CD4-positive, alpha-beta T cell treated with Interleukin-21 for 1 hour (primary cell): ENCODE results near the gene ADM5.

Source experiments
- DNase-seq: peaks from one replicate; pipeline ENCODE4 v3.0.0-alpha.2; 2020

Gene ADM5, protein sequence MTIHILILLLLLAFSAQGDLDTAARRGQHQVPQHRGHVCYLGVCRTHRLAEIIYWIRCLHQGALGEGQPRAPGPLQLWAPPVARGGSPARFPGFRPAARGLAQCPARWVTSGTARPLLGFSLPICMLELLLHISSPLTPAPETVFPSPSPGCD

DNA sequence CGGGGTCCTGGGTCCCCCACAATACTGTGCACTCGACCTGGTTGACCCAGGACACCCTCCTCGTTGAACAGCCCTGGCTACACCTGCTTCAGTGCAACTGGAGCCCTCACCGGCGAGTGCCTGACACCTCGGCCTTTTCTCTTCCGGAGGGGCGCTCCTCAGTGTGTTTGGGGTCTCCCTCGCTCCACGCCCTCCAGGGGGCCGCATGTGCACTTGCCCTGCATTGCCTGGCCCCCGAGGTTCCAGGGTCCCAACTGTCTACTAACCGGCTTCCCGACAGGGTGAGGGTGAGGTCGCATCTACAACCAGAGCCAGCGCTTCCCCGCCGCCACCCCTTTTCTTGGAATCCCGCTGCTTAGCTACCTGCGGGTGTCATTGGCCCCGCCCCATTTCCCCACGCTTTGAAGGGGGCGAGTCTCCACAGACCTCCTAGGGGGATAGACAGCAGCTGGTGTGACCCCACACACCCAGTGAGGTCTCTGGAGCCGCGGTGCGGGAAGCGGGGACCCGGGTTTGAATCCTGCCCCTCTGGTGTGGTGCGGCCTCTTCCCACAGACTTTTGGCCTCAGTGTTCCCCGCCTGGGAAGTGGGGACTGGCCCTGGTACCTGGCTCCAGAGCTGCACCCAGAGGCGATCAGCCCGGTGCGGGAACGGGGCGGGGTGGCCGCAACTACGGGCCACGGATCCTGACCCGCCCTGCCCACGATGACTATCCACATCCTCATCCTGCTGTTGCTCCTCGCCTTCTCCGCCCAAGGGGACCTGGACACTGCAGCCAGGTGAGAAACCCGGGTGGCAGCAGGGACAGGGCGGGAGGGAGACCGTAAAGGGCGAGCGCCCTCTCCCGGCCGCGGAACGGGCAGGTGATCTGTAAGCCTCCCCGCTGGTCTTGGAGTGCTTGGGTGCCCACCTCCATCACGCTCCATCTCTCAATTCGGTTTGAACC lies at the start of gene ADM5:
ADM5 (plus strand) TSS at position 462 of the 946 bp plus-strand sequence; CDS start at position 706, 244 bp downstream.
- DNase-seq: peak; percentile 38

DNA sequence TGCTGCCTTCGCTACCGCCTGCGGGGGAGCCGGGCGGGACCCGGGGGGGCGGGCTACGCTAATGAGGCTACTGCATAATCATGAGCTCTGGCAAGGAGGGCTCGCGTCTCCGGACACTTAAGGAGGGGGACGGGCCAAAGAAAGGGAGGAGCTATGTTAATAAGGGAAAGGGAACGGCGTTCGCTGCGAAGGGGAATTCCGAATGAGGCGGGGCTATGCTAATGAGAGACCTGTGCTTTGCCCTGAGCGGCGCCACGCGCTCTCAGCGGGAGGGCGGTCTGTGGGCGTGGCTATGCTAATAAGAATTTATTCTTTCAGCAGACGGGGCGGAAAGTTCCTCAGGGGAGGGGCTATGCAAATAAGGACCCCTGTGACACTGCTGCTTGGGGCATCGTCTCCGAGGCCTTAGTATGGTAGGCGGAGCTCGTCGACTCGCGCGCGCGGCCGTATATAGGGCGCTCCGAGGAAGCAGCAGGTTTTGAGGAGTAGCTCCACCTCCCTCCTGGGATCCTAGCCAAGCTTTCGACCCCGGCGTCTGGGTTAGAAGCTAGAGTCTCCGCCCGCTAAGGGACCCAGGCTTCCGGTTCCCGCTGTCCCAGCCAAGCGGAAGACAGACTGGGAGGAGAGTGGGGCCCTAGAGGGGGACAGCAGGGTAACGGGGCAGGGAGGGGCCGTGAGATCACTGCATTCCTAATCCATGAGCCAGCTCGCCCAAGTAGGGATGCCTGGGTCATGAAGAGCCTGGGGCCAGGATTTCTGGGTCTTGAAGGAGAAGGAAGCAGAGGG lies 49.1 kb upstream of the ADM5 start, which contains the start of gene RRAS:
RRAS (minus strand) TSS at position 31 of the 786 bp plus-strand sequence. CDS start 45 bp downstream, outside the sequence.
- DNase-seq: peak; percentile 100

DNA sequence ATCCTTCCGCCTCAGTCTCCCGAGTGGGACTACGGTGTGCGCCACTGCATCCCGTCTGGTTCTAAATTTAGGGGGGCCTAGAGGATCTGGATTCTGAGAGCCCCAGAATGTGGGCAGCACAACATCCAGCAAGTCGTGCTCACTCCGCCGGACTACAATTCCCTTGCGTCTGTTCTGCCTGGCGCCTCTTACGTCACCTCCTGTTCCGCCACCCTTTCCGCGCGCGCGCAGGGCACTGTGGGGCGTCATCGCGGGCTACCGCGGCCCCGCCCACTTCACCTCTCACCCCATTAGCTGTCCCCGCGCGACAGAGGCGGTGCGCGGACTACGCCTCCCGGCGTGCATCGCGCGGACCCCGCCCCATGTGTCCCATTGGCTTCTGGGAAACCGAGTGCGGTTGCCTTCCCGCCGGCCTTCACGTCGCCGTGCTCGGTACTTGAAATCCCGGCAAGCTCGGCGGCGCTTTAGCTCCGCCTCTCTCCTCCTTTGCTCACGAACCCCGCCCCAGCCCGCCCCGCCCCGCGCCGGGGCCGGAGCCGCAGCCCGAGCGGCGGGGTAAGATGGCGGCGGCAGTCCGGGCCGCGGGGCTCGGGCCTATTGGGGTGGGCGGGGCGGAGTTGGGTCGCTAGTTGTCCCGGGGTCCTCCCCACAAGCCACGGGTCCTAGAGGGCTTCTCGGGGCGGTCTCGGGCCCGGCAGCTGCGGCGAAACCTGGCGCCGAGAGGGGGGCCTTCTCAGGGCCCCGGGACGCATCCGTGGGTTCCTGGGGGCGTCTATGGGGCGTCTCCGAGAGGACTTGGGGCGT lies 47.5 kb upstream of the ADM5 start, which contains the start of gene SCAF1:
SCAF1 (plus strand) TSS at position 522 of the 804 bp plus-strand sequence. CDS start 2,818 bp downstream, outside the sequence.
- DNase-seq: peak; percentile 99

DNA sequence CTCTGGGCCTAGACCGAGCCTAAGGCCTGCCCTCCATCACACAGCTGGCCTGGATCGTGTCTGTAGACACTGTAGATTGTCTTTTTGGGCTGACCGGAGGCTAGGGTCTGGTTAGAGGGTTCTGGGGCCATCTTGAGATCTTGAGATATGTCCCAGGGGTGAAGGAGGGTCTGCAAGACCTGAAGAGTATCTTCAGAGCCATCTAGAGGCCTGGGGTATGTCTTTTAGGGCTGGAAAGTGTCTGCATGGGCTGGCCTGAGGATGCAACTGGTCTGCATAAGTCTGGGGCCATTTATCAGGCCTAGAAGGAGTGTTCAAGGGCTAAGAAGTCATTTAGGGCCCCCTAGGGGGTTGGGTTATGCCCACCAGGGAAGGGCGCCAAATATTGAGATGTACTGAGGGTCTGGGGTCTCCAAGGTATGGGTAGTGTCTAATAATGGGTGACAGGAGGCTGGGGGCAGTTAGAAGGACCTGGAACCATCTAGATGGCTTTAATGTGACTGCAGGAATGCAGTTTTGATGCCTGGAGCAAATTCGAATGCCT lies 46.8 kb upstream of the ADM5 start:
- DNase-seq: no peak

DNA sequence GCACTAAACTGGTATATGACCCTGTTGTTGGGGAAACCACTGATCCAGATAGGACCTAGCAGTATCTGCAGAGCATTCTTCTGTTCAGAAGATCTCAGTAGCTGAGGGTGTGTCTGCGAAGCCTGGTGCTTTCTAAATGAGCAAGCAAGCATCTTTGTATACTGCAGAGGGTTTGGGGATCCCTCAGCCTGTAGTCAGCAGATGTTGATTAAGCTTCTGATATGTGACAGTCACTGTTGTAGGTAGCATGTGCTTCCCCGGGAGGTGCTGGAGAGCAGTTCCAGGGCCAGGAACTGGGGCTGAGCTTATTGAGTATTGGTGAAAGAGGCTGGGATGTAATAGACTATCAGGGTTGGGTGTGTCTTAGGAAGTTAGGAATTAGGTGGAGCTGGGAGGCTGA lies 45.9 kb upstream of the ADM5 start:
- DNase-seq: no peak

DNA sequence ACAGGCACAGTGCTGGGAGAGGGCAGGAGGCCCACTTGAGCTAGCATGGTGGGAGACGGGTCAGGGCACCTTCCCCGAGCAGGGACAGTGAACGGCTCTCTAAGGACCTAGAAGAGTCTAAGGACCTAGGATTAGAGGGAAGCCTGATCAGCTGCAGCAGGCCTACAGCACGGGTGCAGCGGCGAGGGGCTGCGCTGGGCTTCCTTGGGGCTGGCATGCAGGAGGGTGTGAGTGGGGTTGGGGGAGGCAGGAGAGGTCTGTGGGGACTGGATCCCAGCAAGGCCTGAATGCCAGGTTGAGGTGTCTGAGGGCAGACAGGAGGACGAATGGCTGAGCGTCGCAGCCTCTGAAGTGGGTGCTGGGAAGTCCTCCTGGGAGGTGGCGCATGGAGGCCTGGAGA lies 43.8 kb upstream of the ADM5 start:
- no peak for DNase-seq

DNA sequence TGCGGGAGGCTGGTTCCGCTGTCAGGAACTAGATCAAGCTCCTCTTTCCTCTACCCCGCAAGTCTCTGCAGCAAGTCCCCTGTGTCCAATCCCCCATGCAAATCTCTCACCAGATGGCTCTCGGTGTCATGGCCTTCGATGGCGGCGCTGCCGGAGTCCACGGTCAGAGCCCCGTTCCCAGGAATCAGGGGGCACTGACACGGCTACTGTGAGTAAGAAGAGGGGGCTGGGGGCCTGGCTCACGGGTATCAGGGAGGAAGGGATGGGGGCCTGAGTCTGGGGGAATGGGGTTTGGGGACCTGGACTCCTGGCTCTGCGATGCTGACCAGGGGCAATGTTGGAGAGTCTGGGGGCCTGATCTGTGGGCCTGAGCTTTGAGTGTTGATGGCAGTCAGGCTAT lies 43.4 kb upstream of the ADM5 start:
- no peak for DNase-seq

DNA sequence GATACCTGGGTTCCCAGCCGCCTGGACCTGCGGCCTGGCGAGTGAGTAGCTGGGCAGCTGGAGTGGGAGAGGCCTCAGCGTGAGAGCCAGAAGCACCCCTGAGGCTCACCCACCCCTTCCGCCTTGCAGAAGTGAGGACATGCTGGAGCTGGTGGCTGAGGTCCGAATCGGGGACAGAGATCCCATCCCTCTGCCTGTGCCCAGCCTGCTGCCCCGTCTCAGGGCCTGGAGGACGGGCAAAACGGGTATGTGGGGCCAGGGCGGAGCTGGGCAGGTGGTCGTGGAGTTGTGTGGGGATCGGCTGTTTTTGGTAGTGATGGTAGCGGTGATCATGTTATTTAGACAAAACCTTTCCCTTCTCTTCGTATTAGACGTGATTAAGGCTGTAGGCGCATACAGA lies 42.8 kb upstream of the ADM5 start:
- no peak for DNase-seq

DNA sequence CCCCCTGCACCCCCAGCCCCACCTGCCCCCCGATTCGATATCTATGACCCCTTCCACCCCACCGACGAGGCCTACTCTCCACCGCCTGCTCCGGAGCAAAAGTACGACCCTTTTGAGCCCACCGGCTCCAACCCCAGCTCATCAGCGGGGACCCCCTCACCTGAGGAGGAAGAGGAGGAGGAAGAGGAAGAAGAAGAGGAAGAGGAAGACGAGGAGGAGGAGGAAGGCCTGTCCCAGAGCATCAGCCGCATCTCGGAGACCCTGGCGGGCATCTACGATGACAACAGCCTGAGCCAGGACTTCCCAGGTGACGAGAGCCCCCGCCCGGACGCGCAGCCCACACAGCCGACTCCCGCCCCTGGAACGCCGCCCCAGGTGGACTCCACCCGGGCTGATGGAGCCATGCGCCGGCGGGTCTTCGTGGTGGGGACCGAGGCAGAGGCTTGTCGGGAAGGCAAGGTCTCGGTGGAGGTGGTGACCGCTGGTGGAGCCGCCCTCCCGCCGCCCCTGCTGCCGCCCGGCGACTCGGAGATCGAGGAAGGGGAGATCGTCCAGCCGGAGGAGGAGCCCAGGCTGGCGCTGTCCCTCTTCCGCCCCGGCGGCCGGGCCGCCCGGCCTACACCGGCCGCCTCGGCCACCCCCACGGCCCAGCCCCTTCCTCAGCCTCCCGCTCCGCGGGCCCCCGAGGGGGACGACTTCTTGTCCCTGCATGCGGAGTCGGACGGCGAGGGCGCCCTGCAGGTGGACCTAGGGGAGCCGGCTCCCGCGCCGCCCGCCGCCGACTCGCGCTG lies 38.2 kb upstream of the ADM5 start:
- no peak for DNase-seq

DNA sequence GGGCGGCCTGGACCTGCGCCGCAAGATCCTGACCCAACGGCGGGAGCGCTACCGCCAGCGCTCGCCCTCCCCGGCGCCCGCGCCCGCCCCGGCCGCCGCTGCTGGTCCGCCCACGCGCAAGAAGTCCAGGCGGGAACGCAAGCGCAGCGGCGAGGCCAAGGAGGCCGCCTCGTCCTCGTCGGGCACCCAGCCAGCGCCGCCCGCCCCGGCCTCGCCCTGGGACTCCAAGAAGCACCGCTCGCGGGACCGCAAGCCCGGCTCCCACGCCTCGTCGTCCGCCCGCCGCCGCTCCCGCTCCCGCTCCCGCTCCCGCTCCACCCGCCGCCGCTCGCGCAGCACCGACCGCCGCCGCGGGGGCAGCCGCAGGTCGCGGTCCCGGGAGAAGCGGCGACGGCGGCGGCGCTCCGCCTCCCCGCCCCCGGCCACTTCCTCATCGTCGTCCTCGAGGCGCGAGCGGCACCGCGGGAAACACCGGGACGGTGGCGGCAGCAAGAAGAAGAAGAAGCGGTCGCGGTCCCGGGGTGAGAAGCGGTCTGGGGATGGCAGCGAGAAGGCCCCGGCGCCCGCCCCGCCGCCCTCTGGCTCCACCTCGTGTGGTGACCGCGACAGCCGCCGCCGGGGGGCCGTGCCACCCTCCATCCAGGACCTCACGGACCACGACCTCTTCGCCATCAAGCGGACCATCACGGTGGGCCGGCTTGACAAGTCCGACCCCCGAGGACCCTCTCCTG lies 37.4 kb upstream of the ADM5 start:
- DNase-seq: no peak

DNA sequence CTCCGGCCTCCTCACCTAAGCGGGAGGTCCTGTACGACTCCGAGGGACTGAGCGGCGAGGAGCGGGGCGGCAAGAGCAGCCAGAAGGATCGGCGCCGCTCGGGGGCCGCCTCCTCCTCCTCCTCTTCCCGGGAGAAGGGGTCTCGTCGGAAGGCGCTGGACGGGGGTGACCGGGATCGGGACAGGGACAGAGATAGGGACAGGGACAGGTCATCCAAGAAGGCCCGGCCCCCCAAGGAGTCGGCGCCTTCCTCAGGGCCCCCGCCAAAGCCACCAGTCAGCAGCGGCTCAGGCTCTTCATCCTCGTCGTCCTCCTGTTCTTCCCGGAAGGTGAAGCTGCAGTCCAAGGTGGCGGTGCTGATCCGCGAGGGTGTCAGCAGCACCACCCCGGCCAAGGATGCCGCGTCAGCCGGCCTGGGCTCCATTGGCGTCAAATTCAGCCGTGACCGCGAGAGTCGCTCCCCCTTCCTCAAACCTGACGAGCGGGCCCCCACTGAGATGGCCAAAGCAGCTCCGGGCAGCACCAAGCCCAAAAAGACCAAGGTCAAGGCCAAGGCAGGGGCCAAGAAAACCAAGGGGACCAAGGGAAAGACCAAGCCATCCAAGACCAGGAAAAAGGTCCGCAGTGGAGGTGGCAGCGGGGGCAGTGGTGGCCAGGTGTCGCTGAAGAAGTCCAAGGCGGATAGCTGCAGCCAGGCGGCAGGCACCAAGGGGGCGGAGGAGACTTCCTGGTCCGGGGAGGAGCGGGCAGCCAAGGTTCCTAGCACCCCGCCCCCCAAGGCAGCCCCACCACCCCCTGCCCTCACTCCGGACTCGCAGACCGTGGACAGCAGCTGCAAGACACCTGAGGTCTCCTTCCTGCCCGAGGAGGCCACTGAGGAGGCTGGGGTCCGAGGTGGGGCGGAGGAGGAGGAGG lies 36.6 kb upstream of the ADM5 start:
- no peak for DNase-seq

DNA sequence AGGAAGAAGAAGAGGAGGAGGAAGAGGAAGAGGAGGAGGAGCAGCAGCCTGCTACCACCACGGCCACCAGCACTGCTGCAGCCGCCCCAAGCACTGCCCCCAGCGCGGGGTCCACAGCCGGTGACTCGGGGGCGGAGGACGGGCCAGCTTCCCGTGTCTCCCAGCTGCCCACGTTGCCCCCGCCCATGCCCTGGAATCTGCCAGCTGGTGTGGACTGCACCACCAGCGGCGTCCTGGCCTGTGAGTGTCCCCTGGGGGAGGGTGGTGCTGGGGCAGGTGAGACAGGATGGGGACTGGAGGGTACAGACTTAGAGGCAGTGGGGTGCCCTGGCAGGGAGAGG lies 36.0 kb upstream of the ADM5 start:
- no peak for DNase-seq

DNA sequence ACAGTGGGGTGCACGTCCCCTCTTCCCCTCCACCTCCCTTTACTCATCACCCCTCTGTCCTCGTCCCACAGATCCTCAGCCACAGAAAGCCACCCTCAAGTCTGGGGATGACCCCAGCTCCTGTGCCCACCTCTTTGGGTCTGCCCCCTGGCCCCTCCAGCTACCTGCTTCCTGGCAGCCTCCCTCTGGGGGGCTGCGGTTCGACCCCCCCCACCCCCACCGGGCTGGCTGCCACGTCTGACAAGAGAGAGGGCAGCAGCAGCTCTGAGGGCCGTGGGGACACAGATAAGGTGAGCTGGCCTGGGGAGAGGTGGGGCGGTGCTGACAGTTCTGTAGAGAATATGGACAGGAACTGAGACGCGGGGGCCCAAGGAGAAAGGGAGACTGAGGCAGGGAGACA lies 34.8 kb upstream of the ADM5 start:
- DNase-seq: no peak

DNA sequence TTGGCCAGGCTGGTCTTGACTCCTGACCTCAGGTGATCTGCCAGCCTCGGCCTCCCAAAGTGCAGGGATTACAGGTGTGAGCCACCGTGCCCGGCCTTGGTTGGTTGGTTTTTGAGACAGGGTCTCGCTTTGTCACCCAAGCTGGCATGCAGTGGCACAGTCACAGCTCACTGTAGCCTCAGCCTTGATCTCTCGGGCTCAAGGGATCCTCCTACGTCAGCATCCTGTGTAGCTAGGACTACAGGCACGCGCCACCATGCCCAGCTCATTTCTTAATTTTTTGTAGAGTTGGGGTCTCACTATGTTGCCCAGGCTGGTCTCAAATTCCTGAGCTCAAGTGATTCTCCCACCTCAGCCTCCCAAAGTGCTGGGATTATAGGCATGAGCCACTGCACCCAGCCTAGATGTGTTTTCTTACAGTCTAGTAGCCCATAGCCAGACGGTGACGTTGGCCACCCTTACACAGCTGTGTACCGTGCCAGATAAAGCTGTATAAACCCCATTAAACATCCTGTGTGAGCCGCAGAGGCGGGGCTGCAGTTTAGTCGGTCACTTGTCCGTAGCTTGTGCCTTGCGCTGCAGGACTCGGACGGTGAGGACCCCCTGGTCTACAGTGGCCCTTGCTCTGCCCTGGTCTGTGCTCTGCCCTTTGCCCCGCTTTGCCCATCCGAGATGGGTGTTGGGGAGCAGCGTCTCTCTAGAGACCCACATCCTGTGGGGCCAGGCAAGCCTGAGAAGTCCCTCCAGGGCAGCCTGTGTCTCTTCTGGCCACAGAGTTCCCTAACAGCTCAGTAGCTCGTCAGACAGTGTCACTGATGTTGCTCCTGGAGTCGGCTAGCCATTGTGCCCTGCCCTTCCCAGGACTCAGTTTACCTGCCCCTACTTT lies 33.6 kb upstream of the ADM5 start:
- no peak for DNase-seq

DNA sequence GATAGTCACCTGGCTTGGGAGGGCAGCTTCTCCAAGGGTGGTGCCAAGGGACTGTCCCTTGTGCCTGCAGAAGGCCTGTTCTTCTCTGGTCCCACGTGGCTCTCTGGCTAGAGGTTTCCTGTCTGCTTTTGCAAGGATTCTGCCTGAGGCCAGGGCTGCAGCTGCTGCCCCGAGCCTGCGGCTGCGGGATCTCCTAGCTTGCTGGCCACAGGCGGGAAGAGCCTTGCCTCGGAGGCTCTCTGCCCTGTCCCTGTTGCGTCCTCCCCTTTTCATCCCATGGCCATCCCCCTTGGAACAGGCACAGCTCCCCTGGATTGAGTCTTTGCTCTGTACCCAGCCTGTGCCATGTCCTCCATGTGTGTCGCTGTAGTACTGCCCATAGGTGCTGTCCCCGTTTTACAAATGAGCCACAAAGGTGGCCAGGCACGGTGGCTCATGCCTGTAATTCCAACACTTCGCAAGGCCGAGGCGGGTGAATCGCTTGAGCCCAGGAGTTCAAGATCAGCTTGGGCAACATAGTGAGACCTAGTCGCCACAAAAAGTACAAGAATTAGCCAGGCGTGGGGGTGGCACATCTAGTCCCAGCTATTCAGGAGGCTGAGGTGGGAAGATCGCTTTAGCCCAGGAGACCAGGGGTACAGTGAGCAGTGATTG lies 32.8 kb upstream of the ADM5 start:
- DNase-seq: no peak

DNA sequence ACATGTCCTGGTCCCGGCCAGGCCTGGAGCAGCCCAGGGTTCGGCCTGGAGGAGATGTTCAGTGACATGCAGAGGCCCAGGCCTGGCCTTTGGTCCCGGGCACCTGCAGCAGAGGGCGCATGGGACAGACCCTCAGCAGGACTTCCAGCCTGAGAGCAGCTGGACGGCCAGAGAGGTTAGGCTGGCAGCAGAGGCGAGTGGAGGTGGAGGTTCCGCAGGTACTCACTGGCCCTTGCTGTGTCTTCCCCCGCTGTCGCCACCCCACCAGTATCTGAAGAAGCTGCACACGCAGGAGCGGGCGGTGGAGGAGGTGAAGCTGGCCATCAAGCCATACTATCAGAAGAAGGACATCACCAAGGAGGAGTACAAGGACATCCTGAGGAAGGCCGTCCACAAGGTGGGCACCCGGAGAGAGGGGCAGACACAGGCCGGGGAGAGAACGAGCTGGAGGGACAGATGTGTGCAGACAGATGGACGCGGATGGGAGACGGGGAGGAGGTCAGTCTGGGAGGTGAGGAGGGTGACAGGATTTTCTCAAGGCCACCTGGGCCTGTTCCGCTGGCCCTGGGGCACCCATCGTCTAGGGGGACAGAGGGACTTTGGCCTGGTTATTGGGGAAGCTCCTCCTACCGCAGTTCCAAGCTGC lies 31.8 kb upstream of the ADM5 start:
- DNase-seq: no peak

DNA sequence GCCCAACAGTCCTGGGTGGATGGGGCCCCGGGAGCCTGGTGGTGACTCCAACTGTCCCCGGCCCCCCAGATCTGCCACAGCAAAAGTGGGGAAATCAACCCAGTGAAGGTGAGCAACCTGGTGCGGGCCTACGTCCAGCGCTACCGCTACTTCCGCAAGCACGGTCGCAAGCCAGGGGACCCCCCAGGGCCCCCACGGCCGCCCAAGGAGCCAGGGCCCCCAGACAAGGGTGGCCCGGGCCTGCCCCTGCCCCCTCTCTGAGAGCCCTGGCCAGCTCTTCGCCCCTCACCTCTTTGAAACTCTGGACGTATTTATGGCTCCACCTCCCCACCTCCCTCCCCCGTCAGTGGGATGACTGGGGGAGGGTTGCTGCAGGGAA lies 31.3 kb upstream of the ADM5 start:
- DNase-seq: no peak
